H1 (cell line): ENCODE measurements around the gene SMAD6. TPM values are rescaled to one million over a fixed set of nuclear protein-coding genes. Genes with fewer than 3 reads are reported as not detected.

ENCODE experiments used
- CTCF ChIA-PET: fragments of 300-600 bp; sonication (Branson Sonifier 250); formaldehyde crosslinking; loops from one replicate; lab custom pipeline; 2021; ENCODE audit not compliant: partially characterized antibody; lab: Charles Lee
- POLR2A ChIA-PET: fragments of 300-600 bp; sonication (Branson Sonifier 250); formaldehyde crosslinking; loops from one replicate; lab custom pipeline; 2021; ENCODE audit warnings: inconsistent platforms; ENCODE audit not compliant: partially characterized antibody; lab: Charles Lee
- DNase-seq, 2 experiments: peaks; one replicate each; pipeline versions ENCODE4 v3.0.0 to v3.0.0-alpha.2; 2010 to 2022; ENCODE audit warnings: low spot score in 2 of 2, low read depth in 1 of 2, mixed read lengths in 1 of 2
- FAIRE-seq: peaks from 2 replicates; lab custom pipeline; 2011; peaks lifted over from hg19 to GRCh38; lab: Jason Lieb, UNC
- H2AFZ ChIP-seq: 2 replicates; pipeline ENCODE4 v1.8.1; 2012; ENCODE audit warnings: low read length, inconsistent platforms
- H2AK5ac ChIP-seq: 2 replicates; pipeline ENCODE4 v1.6.1; 2013; ENCODE audit warnings: low read depth, low read length
- H2BK120ac ChIP-seq: replicated peaks from 2 replicates; pipeline ENCODE3; 2013; ENCODE audit warnings: low read depth, low read length, inconsistent platforms
- H2BK12ac ChIP-seq: 2 replicates; pipeline ENCODE4 v1.6.1; 2013; ENCODE audit warnings: low read depth, low read length
- H2BK15ac ChIP-seq: 2 replicates; pipeline ENCODE4 v1.6.1; 2013; ENCODE audit warnings: low read length
- H2BK20ac ChIP-seq: 2 replicates; pipeline ENCODE4 v1.6.1; 2013; ENCODE audit warnings: low read length
- H2BK5ac ChIP-seq: 2 replicates; pipeline ENCODE4 v1.6.1; 2013; ENCODE audit warnings: low read depth, low read length
- H3K14ac ChIP-seq: 2 replicates; pipeline ENCODE4 v1.6.1; 2013; ENCODE audit warnings: inconsistent platforms; ENCODE audit not compliant: insufficient read length
- H3K18ac ChIP-seq: 2 replicates; pipeline ENCODE4 v1.6.1; 2013; ENCODE audit warnings: low read length; ENCODE audit errors: extremely low read depth
- H3K23ac ChIP-seq: 2 replicates; pipeline ENCODE4 v1.6.1; 2013; ENCODE audit warnings: inconsistent platforms; ENCODE audit not compliant: insufficient read length
- H3K23me2 ChIP-seq: 2 replicates; pipeline ENCODE4 v1.6.1; 2013; ENCODE audit warnings: low read depth, low read length
- H3K27ac ChIP-seq: 2 replicates; pipeline ENCODE4 v1.6.1; 2011; ENCODE audit warnings: low read depth, low read length, inconsistent platforms
- H3K27me3 ChIP-seq, 4 experiments: replicated peaks in 1 of 4; 1 replicate in 1 of 4; 2 replicates in 3 of 4; pipeline versions ENCODE4 v1.6.1 to v1.8.1; 2011 to 2013; ENCODE audit warnings: low read length in 3 of 4, mild to moderate bottlenecking in 3 of 4, inconsistent platforms in 2 of 4, mixed read lengths in 2 of 4, moderate library complexity in 1 of 4; ENCODE audit not compliant: control insufficient read depth in 3 of 4, insufficient read depth in 3 of 4; ENCODE audit errors: extremely low read depth in 1 of 4
- H3K36me3 ChIP-seq, 4 experiments: 2 replicates each; pipeline versions ENCODE4 v1.6.1 to v1.8.1; 2011 to 2013; ENCODE audit warnings: mild to moderate bottlenecking in 4 of 4, low read length in 3 of 4, moderate library complexity in 2 of 4, control low read depth in 1 of 4, inconsistent platforms in 1 of 4; ENCODE audit not compliant: insufficient read depth in 4 of 4, control insufficient read depth in 2 of 4
- H3K4ac ChIP-seq: replicated peaks from 2 replicates; pipeline ENCODE3; 2013; ENCODE audit warnings: low read length, low read depth, mixed read lengths, inconsistent platforms; ENCODE audit not compliant: insufficient read length
- H3K4me1 ChIP-seq, 4 experiments: replicated peaks in 1 of 4; 1 replicate in 1 of 4; 2 replicates in 3 of 4; pipeline versions ENCODE4 v1.6.1 to v1.8.1; 2011 to 2013; ENCODE audit warnings: low read length in 3 of 4, inconsistent platforms in 2 of 4, mixed read lengths in 1 of 4; ENCODE audit not compliant: insufficient read depth in 4 of 4, control insufficient read depth in 3 of 4
- H3K4me2 ChIP-seq, 2 experiments: 2 replicates each; pipeline versions ENCODE4 v1.6.1 to v1.8.1; 2011 to 2013; ENCODE audit warnings: low read depth in 2 of 2, low read length in 2 of 2, control low read depth in 1 of 2, inconsistent platforms in 1 of 2, mild to moderate bottlenecking in 1 of 2; ENCODE audit not compliant: insufficient read depth in 1 of 2
- H3K4me3 ChIP-seq, 4 experiments: fragments of 200-600, 300-600 bp in 1 of 4; sonication (generic), shearing (Covaris generic), sonication (Bioruptor Twin) in 1 of 4; 2 replicates each; pipeline versions ENCODE4 v1.5.1 to v1.8.1; 2011 to 2016; ENCODE audit warnings: low read length in 4 of 4, low read depth in 3 of 4, control low read depth in 2 of 4, inconsistent platforms in 2 of 4, mild to moderate bottlenecking in 2 of 4, mixed read lengths in 1 of 4, moderate library complexity in 1 of 4; ENCODE audit not compliant: insufficient read depth in 2 of 4; ENCODE audit errors: extremely low read depth in 1 of 4
- H3K56ac ChIP-seq: replicated peaks from 2 replicates; pipeline ENCODE3; 2013; ENCODE audit warnings: low read depth, mild to moderate bottlenecking, mixed read lengths, low read length, inconsistent platforms; ENCODE audit not compliant: insufficient read length
- H3K79me1 ChIP-seq: 2 replicates; pipeline ENCODE4 v1.6.1; 2013; ENCODE audit warnings: low read depth, low read length, control low read depth
- H3K79me2 ChIP-seq, 2 experiments: 2 replicates each; pipeline versions ENCODE4 v1.6.1 to v1.8.1; 2012 to 2013; ENCODE audit warnings: low read length in 2 of 2, mild to moderate bottlenecking in 2 of 2, inconsistent platforms in 1 of 2; ENCODE audit not compliant: insufficient read depth in 2 of 2, control insufficient read depth in 1 of 2
- H3K9ac ChIP-seq, 4 experiments: replicated peaks in 1 of 4; 1 replicate in 1 of 4; 2 replicates in 3 of 4; pipeline versions ENCODE4 v1.6.1 to v1.8.1; 2011 to 2013; ENCODE audit warnings: low read depth in 3 of 4, low read length in 3 of 4, control low read depth in 2 of 4, mild to moderate bottlenecking in 2 of 4, moderate library complexity in 2 of 4, inconsistent platforms in 1 of 4; ENCODE audit errors: extremely low read depth in 1 of 4
- H3K9me3 ChIP-seq, 2 experiments: 2 replicates each; pipeline versions ENCODE4 v1.6.1 to v1.8.1; 2012 to 2013; ENCODE audit warnings: mild to moderate bottlenecking in 2 of 2, moderate library complexity in 2 of 2, control low read depth in 1 of 2, inconsistent platforms in 1 of 2, low read depth in 1 of 2, low read length in 1 of 2, mixed read lengths in 1 of 2; ENCODE audit not compliant: insufficient read depth in 2 of 2
- H4K20me1 ChIP-seq, 2 experiments: replicated peaks in 1 of 2; 2 replicates each; pipeline versions ENCODE3 to v1.8.1; 2011 to 2013; ENCODE audit warnings: inconsistent platforms in 2 of 2, low read length in 2 of 2, mild to moderate bottlenecking in 1 of 2; ENCODE audit not compliant: insufficient read depth in 2 of 2, control insufficient read depth in 1 of 2
- H4K5ac ChIP-seq: 2 replicates; pipeline ENCODE4 v1.6.1; 2013; ENCODE audit warnings: low read length, low read depth, mixed read lengths, inconsistent platforms; ENCODE audit not compliant: insufficient read length
- H4K8ac ChIP-seq: 2 replicates; pipeline ENCODE4 v1.8.0; 2013; ENCODE audit warnings: mild to moderate bottlenecking, moderate library complexity, low read length, inconsistent platforms; ENCODE audit not compliant: insufficient read depth; ENCODE audit errors: extremely low read depth
- H4K91ac ChIP-seq: replicated peaks from 2 replicates; pipeline ENCODE3; 2013; ENCODE audit warnings: low read length, mixed read lengths, inconsistent platforms; ENCODE audit not compliant: insufficient read length
- BRCA1 ChIP-seq: IDR thresholded peaks from 2 replicates; pipeline ENCODE4 v1.6.1; 2012; ENCODE audit warnings: low read depth, low read length, improper control_type of control experiment
- CBX5 ChIP-seq: fragments of 300-800, 300-1000 bp; sonication (generic); IDR thresholded peaks from 2 replicates; pipeline ENCODE4 v1.7.1; 2016; ENCODE audit warnings: antibody characterized with exemption, low read length, low read depth
- CHD2 ChIP-seq: IDR thresholded peaks from 2 replicates; pipeline ENCODE4 v1.6.1; 2012; ENCODE audit warnings: low read length, improper control_type of control experiment
- CREB1 ChIP-seq: IDR thresholded peaks from 2 replicates; pipeline ENCODE4 v1.6.1; 2012; ENCODE audit warnings: inconsistent platforms
- HDAC2 ChIP-seq, 2 experiments: fragments of 300-600 bp in 1 of 2; sonication (generic) in 1 of 2; IDR thresholded peaks; 2 replicates each; pipeline ENCODE4 v1.6.1; 2011 to 2012; ENCODE audit warnings: low read depth in 2 of 2, low read length in 2 of 2, mild to moderate bottlenecking in 2 of 2, moderate library complexity in 2 of 2, borderline replicate concordance in 1 of 2, inconsistent platforms in 1 of 2
- JUND ChIP-seq: IDR thresholded peaks from 2 replicates; pipeline ENCODE4 v1.6.1; 2011; ENCODE audit warnings: mild to moderate bottlenecking, improper control_type of control experiment, low read length
- MAFK ChIP-seq: IDR thresholded peaks from 2 replicates; pipeline ENCODE4 v1.6.1; 2012; ENCODE audit warnings: low read depth, mild to moderate bottlenecking, improper control_type of control experiment, low read length
- MAX ChIP-seq: IDR thresholded peaks from 2 replicates; pipeline ENCODE4 v1.6.1; 2012; ENCODE audit warnings: inconsistent platforms
- RNF2 ChIP-seq: fragments of 200-900, 300-1000 bp; sonication (generic); IDR thresholded peaks from 2 replicates; pipeline ENCODE4 v1.7.1; 2016; ENCODE audit warnings: borderline replicate concordance, low read depth, mild to moderate bottlenecking, antibody characterized with exemption, low read length; ENCODE audit not compliant: poor library complexity, severe bottlenecking; ENCODE audit errors: missing control alignments
- SIN3A ChIP-seq, 2 experiments: IDR thresholded peaks in 1 of 2; conservative IDR thresholded peaks in 1 of 2; 2 replicates each; pipeline ENCODE4 v1.6.1; 2011 to 2012; ENCODE audit warnings: low read length in 2 of 2, improper control_type of control experiment in 1 of 2, low read depth in 1 of 2, mild to moderate bottlenecking in 1 of 2
- SRF ChIP-seq: IDR thresholded peaks from 2 replicates; pipeline ENCODE4 v1.6.1; 2011; ENCODE audit warnings: mild to moderate bottlenecking, low read depth, low read length, moderate library complexity
- YY1 ChIP-seq: IDR thresholded peaks from 2 replicates; pipeline ENCODE4 v1.6.1; 2011; ENCODE audit warnings: low read depth, mild to moderate bottlenecking, low read length
- WGBS, 2 experiments: shearing (Covaris generic) in 1 of 2; methylation state at CpG; one replicate each; pipeline versions ENCODE4 v1.1.6 to v1.1.7; 2013 to 2015; ENCODE audit warnings: low lambda C conversion rate in 2 of 2, mixed read lengths in 2 of 2, inconsistent platforms in 1 of 2, low coverage in 1 of 2, missing lambda C conversion rate in 1 of 2; ENCODE audit not compliant: insufficient replicate concordance in 2 of 2, insufficient coverage in 1 of 2, insufficient read length in 1 of 2; ENCODE audit errors: extremely low coverage in 1 of 2, missing lambda C conversion rate in 1 of 2; 5-methylcytosine and 5-hydroxymethylcytosine counted together
- polyA plus RNA-seq, 7 experiments: library from polyadenylated mRNA; depleted of rRNA in 3 of 7; stranded (reverse) in 5 of 7; unstranded in 2 of 7; fragments of >200 nt in 5 of 7; fragments of 200-250 nt in 2 of 7; gene quantifications; 1 replicate in 5 of 7; 2 replicates in 1 of 7; 4 replicates in 1 of 7; pipeline versions ENCODE4 v1.2.1 to v1.2.3, GENCODE V29; 2011 to 2013; ENCODE audit warnings: missing spikeins in 2 of 7, mixed read lengths in 2 of 7
- total RNA-seq: library from RNA; stranded (reverse); fragmentation: NEBNext Ultra II Directional; extraction: Animal tissue kit (Norgen Biotek cat#: 25700); gene quantifications from 2 replicates; pipeline ENCODE4 v1.2.1, GENCODE V29; 2021

The SMAD6 gene
- total and polyA plus RNA-seq, 2 of the 8 experiments (the other 6 are each of a cell fraction or from before 2014, with no cell fraction given), result 1.8 to 7.0 TPM

- H3K79me1 ChIP-seq, result peaks cover 3% of the 10 kb centered on the region; the same call in 1 of the 2 replicates
- H2BK120ac ChIP-seq, result no peak overlapping the region
- H2AK5ac ChIP-seq, result no peak overlapping the region
- peaks cover 0 to 6% of the 10 kb centered on the region in 2 experiments for H4K20me1 ChIP-seq
- H3K4ac ChIP-seq, result no peak overlapping the region
- no peak overlapping the region for H2BK12ac ChIP-seq
- H3K4me2 ChIP-seq, result no peak overlapping the region
- H4K91ac ChIP-seq, result no peak overlapping the region
- FAIRE-seq (no peak), DNase-seq (no peak)
- TF ChIP-seq CBX5, result no peak
- no peak for TF ChIP-seq SRF
- TF ChIP-seq YY1, result no peak
- no peak for TF ChIP-seq CHD2
- TF ChIP-seq CREB1, result no peak
- no peak for TF ChIP-seq RNF2
- no peak for TF ChIP-seq MAX
- TF ChIP-seq JUND, result no peak
- no peak for TF ChIP-seq MAFK
- TF ChIP-seq SIN3A (conservative IDR thresholded peaks at IDR 0.05 in 1 of 2, IDR thresholded peaks at IDR 0.05 in 1 of 2; ENCODE audit: low read depth in 1 of 2, low read length in 2 of 2), result no peak
- TF ChIP-seq HDAC2 (IDR thresholded peaks at IDR 0.05; ENCODE audit: borderline replicate concordance in 1 of 2, low read depth in 2 of 2, low read length in 2 of 2), result no peak
- TF ChIP-seq BRCA1, result no peak
- H3K23me2 ChIP-seq, result peaks cover 1% of the 10 kb centered on the region; the same call in 1 of the 2 replicates
- ChIA-PET POLR2A (interaction anchor here (1.0 to 1.9 kb wide), 4 partner anchors 20 to 22 kb away, joined by 4 read pairs; partner anchors contain the start of gene SMAD6), CTCF (interaction anchor here (0.7 to 10.6 kb wide), 10 partner anchors 9 to 129 kb away, joined by 3 to 105 read pairs (median 4); no protein-coding TSS in a partner anchor)
- H3K23ac ChIP-seq, result no peak overlapping the region
- no peak overlapping the region for H4K8ac ChIP-seq
- H2BK20ac ChIP-seq, result no peak overlapping the region
- no peak overlapping the region for H2BK15ac ChIP-seq
- no peak overlapping the region for H2AFZ ChIP-seq
- no peaks in the 10 kb centered on the region for H3K9me3 ChIP-seq
- peaks cover 0 to 4% (median under 1%) of the 10 kb centered on the region in 4 experiments; a peak in 3 of 7 replicates for H3K4me1 ChIP-seq
- H3K14ac ChIP-seq, result no peak overlapping the region
- no peak overlapping the region for H4K5ac ChIP-seq
- WGBS, 2 experiments, result 88% methylated on average over 4 of the region's 5 CpGs; no CpG with 5 or more reads in 1 of the 2 experiments
- H3K56ac ChIP-seq, result no peak overlapping the region
- H3K4me3 ChIP-seq, result no peak overlapping the region
- no peak overlapping the region for H3K9ac ChIP-seq
- no peak overlapping the region for H2BK5ac ChIP-seq
- H3K27me3 ChIP-seq, result no peaks in the 10 kb centered on the region
- no peak overlapping the region for H3K18ac ChIP-seq
- H3K79me2 ChIP-seq, result no peaks in the 10 kb centered on the region
- H3K27ac ChIP-seq, result no peak overlapping the region
- no peaks in the 10 kb centered on the region; a peak in 1 of 8 replicates for H3K36me3 ChIP-seq
These were observed 20.9 kb downstream of the SMAD6 start for GRCh38 chr15:66722757-66723540.
